AG09319 (cell line): Measurements from ENCODE around the gene PTTG1IP.

ENCODE experiments used
- DNase-seq: peaks from one replicate; pipeline ENCODE4 v3.0.0-alpha.2; 2010; ENCODE audit warnings: low read depth; ENCODE audit errors: extremely low read depth
- TF ChIP-seq, protein P1 (sequence below): IDR thresholded peaks from 2 replicates; pipeline ENCODE4 v1.5.1; 2011; ENCODE audit warnings: low read depth, mild to moderate bottlenecking, inconsistent platforms, low read length, moderate library complexity

The PTTG1IP gene

DNA sequence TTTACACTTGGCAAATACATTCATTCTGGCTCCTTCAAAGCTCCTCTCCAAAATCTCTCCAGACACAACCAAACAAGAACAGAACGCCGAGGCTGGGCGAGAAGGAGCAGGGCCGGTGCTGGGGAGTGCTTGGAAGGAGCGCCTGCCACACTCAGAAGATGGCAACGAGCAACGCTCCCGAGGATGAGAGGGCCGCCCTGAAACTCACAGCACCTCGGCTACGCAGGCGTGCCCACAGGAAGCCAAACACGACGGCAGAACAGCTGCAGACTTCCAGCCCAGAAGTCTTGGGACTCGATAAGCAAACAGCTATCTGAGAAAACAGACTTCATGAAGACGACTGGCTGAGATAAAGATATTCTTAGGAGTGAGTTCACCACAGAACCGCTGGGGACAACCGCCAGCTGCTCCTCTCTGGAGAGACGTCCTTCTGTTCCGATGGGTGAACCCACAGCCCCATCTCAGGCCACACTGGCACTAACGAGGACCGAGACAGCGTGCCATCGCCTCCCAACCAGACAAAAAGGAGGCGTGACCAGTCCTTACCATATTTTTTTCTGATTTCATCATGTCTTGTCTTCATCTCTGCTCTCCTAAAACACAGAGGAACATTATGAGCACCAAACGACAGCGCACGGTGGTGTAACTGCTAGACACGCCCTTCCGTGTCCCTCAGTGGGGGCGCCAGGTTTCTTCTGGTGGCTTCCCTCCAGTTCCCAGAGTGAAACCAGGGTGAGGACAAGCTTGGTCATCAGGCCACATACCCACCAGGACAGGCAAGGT, 18.6 kb downstream of the PTTG1IP start:
- TF ChIP-seq, protein P1, sequence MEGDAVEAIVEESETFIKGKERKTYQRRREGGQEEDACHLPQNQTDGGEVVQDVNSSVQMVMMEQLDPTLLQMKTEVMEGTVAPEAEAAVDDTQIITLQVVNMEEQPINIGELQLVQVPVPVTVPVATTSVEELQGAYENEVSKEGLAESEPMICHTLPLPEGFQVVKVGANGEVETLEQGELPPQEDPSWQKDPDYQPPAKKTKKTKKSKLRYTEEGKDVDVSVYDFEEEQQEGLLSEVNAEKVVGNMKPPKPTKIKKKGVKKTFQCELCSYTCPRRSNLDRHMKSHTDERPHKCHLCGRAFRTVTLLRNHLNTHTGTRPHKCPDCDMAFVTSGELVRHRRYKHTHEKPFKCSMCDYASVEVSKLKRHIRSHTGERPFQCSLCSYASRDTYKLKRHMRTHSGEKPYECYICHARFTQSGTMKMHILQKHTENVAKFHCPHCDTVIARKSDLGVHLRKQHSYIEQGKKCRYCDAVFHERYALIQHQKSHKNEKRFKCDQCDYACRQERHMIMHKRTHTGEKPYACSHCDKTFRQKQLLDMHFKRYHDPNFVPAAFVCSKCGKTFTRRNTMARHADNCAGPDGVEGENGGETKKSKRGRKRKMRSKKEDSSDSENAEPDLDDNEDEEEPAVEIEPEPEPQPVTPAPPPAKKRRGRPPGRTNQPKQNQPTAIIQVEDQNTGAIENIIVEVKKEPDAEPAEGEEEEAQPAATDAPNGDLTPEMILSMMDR = no peak
- DNase-seq = no peak

DNA sequence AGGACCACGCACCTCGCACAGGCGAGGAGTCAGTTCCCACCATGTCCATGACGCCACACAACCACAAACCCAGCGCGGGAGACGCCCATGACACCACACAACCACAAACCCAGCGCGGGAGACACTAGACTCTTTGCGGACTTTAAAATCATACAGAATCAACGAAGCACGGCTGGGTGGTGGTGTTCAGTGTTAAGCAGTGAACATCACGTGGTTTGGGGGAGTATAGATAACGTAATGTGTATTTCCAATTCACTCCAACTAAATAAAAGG, 19.2 kb downstream of the PTTG1IP start:
- DNase-seq = no peak
- TF ChIP-seq, protein P1 = no peak

DNA sequence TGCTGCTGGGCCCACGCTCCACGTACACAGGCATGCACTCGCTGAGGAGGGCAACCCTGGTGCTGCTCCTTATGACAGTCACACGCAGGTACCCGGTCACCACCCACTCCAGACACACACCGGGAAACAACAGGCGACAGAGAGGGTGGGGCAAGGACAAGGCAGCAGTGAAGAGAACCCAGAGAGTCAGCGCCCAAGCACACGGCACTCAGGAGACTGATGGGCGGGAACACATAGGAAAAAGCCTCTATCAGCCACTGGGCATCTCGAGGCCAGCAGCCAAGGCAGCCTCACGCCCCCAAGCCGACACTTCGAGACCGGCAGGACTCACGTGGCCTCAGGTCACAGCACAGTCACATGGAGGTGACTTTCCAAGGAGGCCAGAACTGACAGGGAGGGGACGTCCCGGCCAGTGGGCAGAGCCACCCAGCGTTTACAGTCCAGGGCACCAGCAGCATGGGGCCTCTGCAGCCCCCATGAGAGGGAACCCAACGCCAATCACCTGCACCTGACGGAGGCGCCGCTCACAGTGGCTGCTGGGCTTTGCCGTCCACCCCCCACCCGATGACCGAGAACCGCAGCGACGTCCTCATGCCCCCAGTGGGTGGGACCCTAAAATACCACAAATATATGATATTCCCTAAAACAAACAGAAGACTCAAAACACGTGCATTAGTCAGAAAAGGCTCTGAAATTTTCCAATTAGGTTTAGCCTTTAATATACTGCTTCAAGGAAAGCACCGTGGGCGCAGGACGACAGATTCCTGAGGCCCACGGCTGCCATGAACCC, 19.7 kb downstream of the PTTG1IP start:
- TF ChIP-seq, protein P1 = no peak
- DNase-seq = no peak

DNA sequence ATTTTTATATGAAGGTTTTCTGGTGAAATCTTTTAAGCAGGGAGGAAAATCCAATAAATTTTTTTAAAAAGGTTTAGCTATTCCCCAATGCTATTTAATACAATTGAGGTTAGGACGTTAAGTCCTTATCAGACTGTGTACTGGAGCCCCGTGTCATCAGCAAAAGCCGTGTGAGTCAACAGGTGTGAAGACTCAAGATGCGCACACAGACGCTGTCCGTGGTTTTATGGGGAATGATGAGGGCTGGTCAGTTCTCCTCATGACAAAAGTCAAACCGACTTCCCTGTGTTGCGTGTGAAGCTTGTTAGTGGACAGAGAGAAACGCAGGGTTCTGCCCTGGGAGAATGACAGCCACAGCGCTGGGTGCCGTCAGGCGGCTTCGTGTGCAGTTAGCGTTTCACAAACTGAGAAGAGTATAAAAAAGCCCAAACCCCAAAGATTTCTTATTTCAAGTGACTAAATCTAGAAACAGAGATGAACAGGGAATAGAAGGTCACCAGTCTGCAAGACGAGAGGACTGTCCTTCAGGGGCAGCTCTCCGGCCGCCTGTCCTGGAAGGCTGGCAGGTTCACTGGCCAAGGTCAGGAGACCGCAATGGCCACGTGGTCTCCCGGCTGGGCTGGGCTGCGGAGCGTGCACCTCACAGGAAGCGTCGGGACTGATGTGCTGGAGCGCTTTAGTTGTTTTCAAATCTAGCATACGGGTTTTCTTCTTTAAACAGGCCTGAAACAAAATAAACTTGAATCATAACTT, 22.4 kb downstream of the PTTG1IP start:
- DNase-seq = no peak
- TF ChIP-seq, protein P1 = no peak

DNA sequence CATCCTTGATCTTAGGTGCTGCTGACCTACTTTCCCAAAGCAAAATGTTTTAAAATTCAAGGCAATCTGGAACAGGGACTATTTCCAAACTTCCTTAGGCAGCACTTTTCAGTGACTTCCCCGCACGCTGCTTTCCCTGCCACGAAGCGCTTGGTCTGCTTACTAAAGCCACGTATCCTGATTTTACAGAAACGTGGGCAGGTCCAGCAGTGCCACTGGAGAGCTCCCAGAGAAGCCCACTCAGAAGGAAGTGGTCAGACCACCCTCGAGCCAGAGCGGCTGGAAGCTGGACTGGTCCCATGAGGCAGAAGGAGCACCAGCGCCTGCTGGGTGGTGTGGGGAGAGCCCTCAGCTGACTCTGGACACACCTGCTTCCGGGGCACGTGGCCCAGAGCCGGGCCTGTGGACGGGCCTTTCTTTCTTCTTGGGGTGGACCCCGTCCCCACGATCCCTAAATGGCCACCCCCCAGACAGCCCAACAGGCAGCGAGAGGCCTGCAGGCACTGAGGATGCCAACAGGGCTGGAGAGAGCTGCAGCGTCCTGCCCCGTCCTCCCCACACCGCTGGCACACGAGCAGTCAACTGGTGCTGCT, 23.2 kb downstream of the PTTG1IP start:
- TF ChIP-seq, protein P1 = no peak
- DNase-seq = no peak

DNA sequence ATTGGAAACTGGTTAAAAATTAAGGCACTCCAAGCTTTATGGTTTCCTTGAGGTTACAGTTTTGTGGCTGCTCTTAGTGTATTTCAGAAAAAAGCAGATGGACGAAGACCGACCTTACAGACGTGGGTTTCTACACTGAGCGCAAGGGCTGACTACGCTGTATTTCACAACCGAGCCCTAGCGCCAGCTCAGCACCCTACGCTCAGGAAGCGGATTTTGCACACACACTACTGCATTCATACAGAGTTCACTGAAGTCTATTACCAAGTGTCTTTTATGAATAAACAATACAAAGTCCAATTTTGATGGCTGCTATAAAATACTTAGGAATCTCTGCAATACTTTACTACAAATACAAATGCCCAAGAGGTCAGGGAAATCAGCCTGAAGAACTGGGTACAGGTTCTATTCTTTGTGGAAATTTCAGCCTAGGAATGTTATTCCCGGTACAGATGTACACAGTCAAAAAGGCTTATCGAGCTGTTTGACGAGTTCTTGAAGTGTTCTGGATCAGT, 23.8 kb downstream of the PTTG1IP start:
- TF ChIP-seq, protein P1 = no peak
- DNase-seq = no peak
